Neuron (in vitro differentiated cells): ENCODE data around the gene CUX1.

Source experiments
- H2AFZ ChIP-seq: one replicate; pipeline ENCODE4 v1.6.1; 2013; ENCODE audit warnings: low read depth, mild to moderate bottlenecking, inconsistent platforms, low read length, moderate library complexity
- H3K27me3 ChIP-seq: one replicate; pipeline ENCODE4 v1.6.1; 2013; ENCODE audit warnings: low read length; ENCODE audit not compliant: insufficient read depth
- H3K36me3 ChIP-seq: one replicate; pipeline ENCODE4 v1.6.1; 2013; ENCODE audit warnings: low read length; ENCODE audit not compliant: insufficient read depth
- H3K4me1 ChIP-seq: one replicate; pipeline ENCODE4 v1.6.1; 2013; ENCODE audit warnings: low read length; ENCODE audit not compliant: insufficient read depth
- H3K4me3 ChIP-seq: 2 replicates; pipeline ENCODE4 v1.5.1; 2013; ENCODE audit warnings: mild to moderate bottlenecking, low read length, moderate library complexity
- H3K9me3 ChIP-seq: one replicate; pipeline ENCODE4 v1.6.1; 2013; ENCODE audit warnings: low read length

CUX1 gene

GRCh38 chr7:101858437-101859385 is 41.3 kb downstream of the CUX1 start:
- Histone ChIP-seq H3K27me3 (no peaks in the 10 kb centered on the region), H2AFZ (no peak overlapping the region), H3K9me3 (peaks cover 2% of the 10 kb centered on the region)

GRCh38 chr7:101859411-101860106 is 42.1 kb downstream of the CUX1 start:
- no peak overlapping the region for H2AFZ ChIP-seq
- peaks cover 2% of the 10 kb centered on the region for H3K9me3 ChIP-seq
- H3K36me3 ChIP-seq, result no peaks in the 10 kb centered on the region
- H3K27me3 ChIP-seq, result no peaks in the 10 kb centered on the region
- H3K4me1 ChIP-seq, result peaks cover 2% of the 10 kb centered on the region
- no peak overlapping the region for H3K4me3 ChIP-seq

More at GRCh38 chr7:101858437-101859385, 41.3 kb downstream of the CUX1 start:
- H3K4me3 ChIP-seq, result no peak overlapping the region
- no peaks in the 10 kb centered on the region for H3K36me3 ChIP-seq
- peaks cover 2% of the 10 kb centered on the region for H3K4me1 ChIP-seq

GRCh38 chr7:101860316-101861217 is 43.1 kb downstream of the CUX1 start:
- no peak overlapping the region for H3K4me3 ChIP-seq
- H3K36me3 ChIP-seq, result peaks cover 4% of the 10 kb centered on the region
- H2AFZ ChIP-seq, result no peak overlapping the region
- H3K9me3 ChIP-seq, result peaks cover 2% of the 10 kb centered on the region
- H3K4me1 ChIP-seq, result peaks cover 2% of the 10 kb centered on the region
- no peaks in the 10 kb centered on the region for H3K27me3 ChIP-seq

- no peak overlapping the region for H3K4me3 ChIP-seq
- H2AFZ ChIP-seq, result no peak overlapping the region
- peaks cover 2% of the 10 kb centered on the region for H3K4me1 ChIP-seq
- peaks cover 5% of the 10 kb centered on the region for H3K36me3 ChIP-seq
- H3K27me3 ChIP-seq, result no peaks in the 10 kb centered on the region
- H3K9me3 ChIP-seq, result peaks cover 2% of the 10 kb centered on the region
Observed at GRCh38 chr7:101861218-101861775, 43.9 kb downstream of the CUX1 start.

GRCh38 chr7:101862280-101863220 is 45.1 kb downstream of the CUX1 start:
- no peak overlapping the region for H3K4me3 ChIP-seq
- no peaks in the 10 kb centered on the region for H3K9me3 ChIP-seq
- H3K27me3 ChIP-seq, result no peaks in the 10 kb centered on the region
- H3K4me1 ChIP-seq, result peaks cover 2% of the 10 kb centered on the region
- no peak overlapping the region for H2AFZ ChIP-seq
- H3K36me3 ChIP-seq, result peaks cover 5% of the 10 kb centered on the region

GRCh38 chr7:101863598-101863997 is 46.2 kb downstream of the CUX1 start:
- H3K4me1 ChIP-seq, result peaks cover 2% of the 10 kb centered on the region
- H3K36me3 ChIP-seq, result peaks cover 5% of the 10 kb centered on the region
- H3K27me3 ChIP-seq, result no peaks in the 10 kb centered on the region
- no peak overlapping the region for H2AFZ ChIP-seq
- H3K9me3 ChIP-seq, result no peaks in the 10 kb centered on the region
- no peak overlapping the region for H3K4me3 ChIP-seq

GRCh38 chr7:101864039-101864438 is 46.6 kb downstream of the CUX1 start:
- no peaks in the 10 kb centered on the region for H3K27me3 ChIP-seq
- H2AFZ ChIP-seq, result no peak overlapping the region
- H3K4me1 ChIP-seq, result peaks cover 2% of the 10 kb centered on the region

GRCh38 chr7:101865031-101865430 is 47.6 kb downstream of the CUX1 start:
- H3K27me3 ChIP-seq, result no peaks in the 10 kb centered on the region

More at GRCh38 chr7:101864039-101864438, 46.6 kb downstream of the CUX1 start:
- Histone ChIP-seq H3K4me3 (no peak overlapping the region), H3K36me3 (peaks cover 5% of the 10 kb centered on the region), H3K9me3 (no peaks in the 10 kb centered on the region)

GRCh38 chr7:101865455-101865854 is 48.0 kb downstream of the CUX1 start:
- Histone ChIP-seq H2AFZ (no peak overlapping the region), H3K4me1 (peaks cover 5% of the 10 kb centered on the region), H3K9me3 (no peaks in the 10 kb centered on the region), H3K36me3 (peaks cover 5% of the 10 kb centered on the region), H3K4me3 (no peak overlapping the region), H3K27me3 (no peaks in the 10 kb centered on the region)

More at GRCh38 chr7:101865031-101865430, 47.6 kb downstream of the CUX1 start:
- peaks cover 3% of the 10 kb centered on the region for H3K4me1 ChIP-seq
- no peak overlapping the region for H2AFZ ChIP-seq
- no peak overlapping the region for H3K4me3 ChIP-seq
- H3K36me3 ChIP-seq, result peaks cover 5% of the 10 kb centered on the region
- no peaks in the 10 kb centered on the region for H3K9me3 ChIP-seq

- H3K4me1 ChIP-seq, result peaks cover 5% of the 10 kb centered on the region
- H3K9me3 ChIP-seq, result no peaks in the 10 kb centered on the region
- H3K27me3 ChIP-seq, result no peaks in the 10 kb centered on the region
- H3K4me3 ChIP-seq, result no peak overlapping the region
- no peak overlapping the region for H2AFZ ChIP-seq
- peaks cover 5% of the 10 kb centered on the region for H3K36me3 ChIP-seq
Observed at GRCh38 chr7:101866328-101866727, 48.9 kb downstream of the CUX1 start.

GRCh38 chr7:101867265-101867664 is 49.8 kb downstream of the CUX1 start:
- no peak overlapping the region for H3K4me3 ChIP-seq
- H3K27me3 ChIP-seq, result no peaks in the 10 kb centered on the region
- no peak overlapping the region for H2AFZ ChIP-seq
- no peaks in the 10 kb centered on the region for H3K9me3 ChIP-seq
- peaks cover 3% of the 10 kb centered on the region for H3K4me1 ChIP-seq
- peaks cover 5% of the 10 kb centered on the region for H3K36me3 ChIP-seq
